Neural crest cell (in vitro differentiated cells): Measurements from ENCODE around the gene RPH3AL. TPM values are rescaled to one million over a fixed set of nuclear protein-coding genes. Genes with fewer than 3 reads are reported as not detected.

ENCODE experiments used
- DNase-seq: peaks from one replicate; pipeline ENCODE4 v3.0.0; 2021; ENCODE audit warnings: low read depth, mixed read lengths, low spot score
- H3K27ac Mint-ChIP-seq: one replicate; pipeline ENCODE4 v1.8.0; 2021; ENCODE audit warnings: mild to moderate bottlenecking, mixed read lengths; ENCODE audit not compliant: unreplicated experiment
- H3K27me3 Mint-ChIP-seq: 2 replicates; pipeline ENCODE4 v1.8.0; 2021; ENCODE audit warnings: low read depth, mild to moderate bottlenecking, mixed read lengths
- H3K36me3 Mint-ChIP-seq: 2 replicates; pipeline ENCODE4 v1.8.0; 2021; ENCODE audit warnings: low read depth, mild to moderate bottlenecking, mixed read lengths
- H3K4me1 Mint-ChIP-seq: 2 replicates; pipeline ENCODE4 v1.8.0; 2021; ENCODE audit warnings: mixed read lengths
- H3K4me3 Mint-ChIP-seq: one replicate; pipeline ENCODE4 v1.8.0; 2021; ENCODE audit warnings: mild to moderate bottlenecking, mixed read lengths
- H3K9me3 Mint-ChIP-seq: 2 replicates; pipeline ENCODE4 v1.8.0; 2021; ENCODE audit warnings: mixed read lengths
- total RNA-seq: library from RNA; stranded (reverse); gene quantifications from 2 replicates; pipeline ENCODE4 v1.2.1, GENCODE V29; 2021
- TF ChIP-seq, protein P1 (sequence below): fragments of 200-600 bp; sonication (generic); conservative IDR thresholded peaks from 2 replicates; pipeline ENCODE4 v1.5.0; 2021; ENCODE audit warnings: antibody characterized with exemption, mild to moderate bottlenecking

The RPH3AL gene
- total RNA-seq, 1 donor from 2014 or later = 1.9 TPM

DNA sequence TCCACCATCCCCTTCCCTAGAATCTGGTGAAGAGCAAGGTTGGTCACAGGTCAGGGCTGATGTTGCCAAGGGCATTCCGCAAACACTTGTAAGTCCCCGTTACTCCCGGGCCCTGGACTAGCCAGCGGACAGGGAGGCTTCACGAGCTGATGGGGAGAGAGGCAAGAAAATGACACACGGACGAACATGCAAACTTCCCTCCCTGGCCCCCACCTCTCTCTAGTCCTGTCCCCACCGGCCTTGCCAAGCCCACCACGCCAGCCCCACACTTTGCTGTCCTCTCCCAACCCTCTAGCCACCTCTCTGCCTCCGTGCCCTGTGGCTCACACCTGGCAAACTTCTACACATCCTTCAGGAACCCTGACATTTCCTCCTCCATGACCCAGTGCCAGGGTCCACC, 54.8 kb downstream of the RPH3AL start:
- TF ChIP-seq, protein P1, sequence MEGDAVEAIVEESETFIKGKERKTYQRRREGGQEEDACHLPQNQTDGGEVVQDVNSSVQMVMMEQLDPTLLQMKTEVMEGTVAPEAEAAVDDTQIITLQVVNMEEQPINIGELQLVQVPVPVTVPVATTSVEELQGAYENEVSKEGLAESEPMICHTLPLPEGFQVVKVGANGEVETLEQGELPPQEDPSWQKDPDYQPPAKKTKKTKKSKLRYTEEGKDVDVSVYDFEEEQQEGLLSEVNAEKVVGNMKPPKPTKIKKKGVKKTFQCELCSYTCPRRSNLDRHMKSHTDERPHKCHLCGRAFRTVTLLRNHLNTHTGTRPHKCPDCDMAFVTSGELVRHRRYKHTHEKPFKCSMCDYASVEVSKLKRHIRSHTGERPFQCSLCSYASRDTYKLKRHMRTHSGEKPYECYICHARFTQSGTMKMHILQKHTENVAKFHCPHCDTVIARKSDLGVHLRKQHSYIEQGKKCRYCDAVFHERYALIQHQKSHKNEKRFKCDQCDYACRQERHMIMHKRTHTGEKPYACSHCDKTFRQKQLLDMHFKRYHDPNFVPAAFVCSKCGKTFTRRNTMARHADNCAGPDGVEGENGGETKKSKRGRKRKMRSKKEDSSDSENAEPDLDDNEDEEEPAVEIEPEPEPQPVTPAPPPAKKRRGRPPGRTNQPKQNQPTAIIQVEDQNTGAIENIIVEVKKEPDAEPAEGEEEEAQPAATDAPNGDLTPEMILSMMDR = no peak
- no peak for DNase-seq
- Mint-ChIP-seq H3K27me3 (peaks cover 14% of the 10 kb centered on the region), H3K9me3 (no peaks in the 10 kb centered on the region), H3K27ac (no peak overlapping the region), H3K36me3 (no peaks in the 10 kb centered on the region), H3K4me3 (no peak overlapping the region), H3K4me1 (no peaks in the 10 kb centered on the region)

- TF ChIP-seq, protein P1 = no peak
- Mint-ChIP-seq H3K4me1 (no peaks in the 10 kb centered on the region), H3K9me3 (no peaks in the 10 kb centered on the region), H3K27me3 (peaks cover 14% of the 10 kb centered on the region), H3K27ac (no peak overlapping the region), H3K36me3 (no peaks in the 10 kb centered on the region), H3K4me3 (no peak overlapping the region)
- DNase-seq = no peak
Observed at GRCh38 chr17:296906-297690, 55.5 kb downstream of the RPH3AL start.

GRCh38 chr17:296379-296778, 56.2 kb downstream of the RPH3AL start:
- no peak overlapping the region for H3K27ac Mint-ChIP-seq
- no peaks in the 10 kb centered on the region for H3K9me3 Mint-ChIP-seq
- no peaks in the 10 kb centered on the region for H3K4me1 Mint-ChIP-seq
- no peak for DNase-seq
- H3K27me3 Mint-ChIP-seq = peaks cover 14% of the 10 kb centered on the region
- no peak overlapping the region for H3K4me3 Mint-ChIP-seq
- TF ChIP-seq, protein P1 = no peak
- H3K36me3 Mint-ChIP-seq = no peaks in the 10 kb centered on the region

DNA sequence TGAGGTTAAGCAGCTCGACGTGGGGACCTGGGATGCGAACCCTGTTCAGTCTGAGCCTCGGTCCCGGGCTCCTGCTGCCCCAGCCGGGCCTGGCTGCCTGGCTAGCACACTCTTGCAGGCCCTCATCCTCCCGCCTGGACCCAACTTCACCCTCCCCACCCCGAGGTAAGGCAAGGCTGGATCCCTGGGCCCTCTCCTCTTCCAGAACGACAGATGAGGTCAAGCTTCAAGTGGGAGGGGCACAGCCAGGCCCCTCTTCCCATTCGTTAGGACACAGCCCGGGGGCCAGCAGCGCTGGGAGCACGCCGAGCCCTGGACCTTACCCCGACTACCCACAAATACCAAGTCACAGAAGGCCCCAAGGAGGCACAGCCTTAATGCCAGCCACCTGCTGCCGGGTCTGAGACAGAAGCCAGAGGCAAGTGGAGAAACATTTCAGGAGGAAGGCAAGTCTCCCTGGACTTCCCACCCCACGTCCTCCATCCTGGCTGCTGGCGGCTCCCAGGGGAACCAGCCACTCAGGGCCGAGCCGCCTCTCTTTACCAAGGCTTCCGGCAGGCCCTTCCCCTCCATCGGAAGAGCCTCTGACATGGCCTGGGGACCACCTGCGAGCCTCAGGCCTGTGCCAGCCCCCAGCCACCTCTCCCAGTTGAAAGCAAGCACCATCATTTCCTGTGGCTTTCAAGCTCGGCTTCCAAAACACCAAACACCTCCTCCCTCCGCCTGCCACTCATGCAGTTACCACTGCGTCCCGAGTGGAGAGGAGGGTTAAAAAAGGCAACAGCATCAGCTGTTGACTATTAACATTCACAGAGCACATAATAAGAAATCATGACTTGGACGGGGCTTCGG, 59.9 kb downstream of the RPH3AL start:
- peaks cover 14% of the 10 kb centered on the region for H3K27me3 Mint-ChIP-seq

DNA sequence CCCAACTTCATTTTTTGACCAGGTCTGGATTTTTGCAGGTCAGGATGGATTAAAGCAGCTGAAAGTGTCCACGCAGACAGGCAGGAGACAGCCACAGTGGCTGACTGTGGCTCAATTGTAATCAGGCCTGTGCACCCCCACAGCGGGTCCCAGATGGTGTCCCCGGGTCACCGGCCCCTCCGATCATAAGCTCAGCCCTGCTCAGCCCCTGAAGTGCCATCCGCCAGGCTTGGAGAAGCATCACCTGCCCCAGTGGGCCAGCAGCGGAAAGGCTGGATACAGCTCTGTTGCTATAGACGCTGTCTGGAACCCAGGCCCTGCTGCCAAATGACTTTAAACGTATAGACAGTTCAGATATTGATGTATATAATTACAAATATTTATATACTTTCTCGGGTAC, 60.6 kb downstream of the RPH3AL start:
- Mint-ChIP-seq H3K4me3 (no peak overlapping the region), H3K27ac (no peak overlapping the region), H3K27me3 (peaks cover 11% of the 10 kb centered on the region), H3K36me3 (no peaks in the 10 kb centered on the region), H3K4me1 (no peaks in the 10 kb centered on the region), H3K9me3 (no peaks in the 10 kb centered on the region)
- TF ChIP-seq, protein P1 = no peak
- no peak for DNase-seq

More for the DNA sequence above, 59.9 kb downstream of the RPH3AL start:
- TF ChIP-seq, protein P1 = no peak
- no peak overlapping the region for H3K4me3 Mint-ChIP-seq
- no peak overlapping the region for H3K27ac Mint-ChIP-seq
- DNase-seq = no peak
- no peaks in the 10 kb centered on the region for H3K4me1 Mint-ChIP-seq
- no peaks in the 10 kb centered on the region for H3K9me3 Mint-ChIP-seq
- no peaks in the 10 kb centered on the region for H3K36me3 Mint-ChIP-seq
